NCI-H1436 (cell line): ENCODE measurements around the gene FIGLA.

Experiments used
- DNase-seq: peaks from one replicate; lab custom pipeline; 2025; lab: John Stamatoyannopoulos, UW

The FIGLA gene

DNA sequence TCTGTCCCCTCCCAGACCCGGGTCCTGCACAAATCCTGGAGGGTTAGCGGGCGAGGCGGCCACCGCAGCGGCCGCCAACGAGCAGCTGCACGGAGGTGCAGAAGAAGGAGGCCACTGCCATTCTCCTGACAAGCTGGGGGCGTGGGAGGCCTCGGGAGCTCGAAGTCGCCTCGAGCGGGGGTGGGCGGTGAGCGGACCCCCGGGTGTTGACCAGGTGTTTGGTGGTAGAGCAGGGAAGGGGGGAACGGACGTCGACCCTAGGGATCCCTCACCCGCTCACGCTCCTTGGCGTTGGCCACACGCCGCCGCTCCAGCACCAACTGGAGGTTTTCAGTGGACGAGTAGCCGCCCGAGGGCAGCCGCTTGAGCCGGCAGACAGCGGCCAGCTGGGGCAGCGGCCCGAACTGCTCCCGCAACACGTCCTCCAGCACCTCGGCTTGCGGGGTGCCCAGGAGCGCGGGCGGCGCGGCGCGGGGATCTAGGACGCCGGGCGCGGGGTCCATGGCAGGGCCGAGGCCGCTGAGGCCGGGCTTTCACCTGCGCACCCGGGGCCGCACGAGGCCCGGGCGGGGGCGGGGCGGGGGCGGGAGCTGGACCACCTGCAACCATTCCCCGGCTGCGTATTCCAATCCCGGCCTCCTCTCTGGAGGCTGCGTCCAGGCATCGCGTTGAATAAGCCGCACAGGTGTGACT is at the start of gene FIGLA:
Gene FIGLA (minus strand): TSS at position 508 of the 693 bp plus-strand sequence. CDS start 5 bp downstream, at position 503.
- DNase-seq = no peak

GRCh38 chr2:70837980-70838925 is 47.8 kb upstream of the FIGLA start:
- DNase-seq = no peak

GRCh38 chr2:70835643-70836042 is 45.2 kb upstream of the FIGLA start, which contains the start of gene CD207:
CD207 (minus strand) TSS chr2:70835816; CDS start chr2:70835776, 40 bp downstream.
- DNase-seq = no peak

DNA sequence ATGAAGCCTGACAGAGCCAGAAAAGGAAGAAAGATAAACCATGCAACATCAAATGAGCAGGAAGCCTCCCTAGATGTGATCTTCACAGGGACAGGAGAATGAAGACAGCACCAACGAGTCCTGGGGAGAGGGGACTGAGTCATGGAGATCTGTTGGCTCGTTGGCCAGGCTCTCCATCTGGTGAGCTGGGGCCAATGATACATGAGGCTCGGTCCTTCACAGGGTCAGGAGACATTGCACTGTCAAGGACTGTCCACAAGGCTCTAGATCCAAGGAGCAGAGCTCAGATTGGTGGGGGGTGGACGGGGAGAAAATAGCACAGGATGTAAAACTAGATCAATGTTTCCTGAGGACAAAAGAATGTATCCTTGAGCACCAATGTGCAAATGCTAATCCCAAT is 44.4 kb upstream of the FIGLA start:
- no peak for DNase-seq

- no peak for DNase-seq
These were observed 43.7 kb upstream of the FIGLA start for GRCh38 chr2:70834106-70834505.

DNA sequence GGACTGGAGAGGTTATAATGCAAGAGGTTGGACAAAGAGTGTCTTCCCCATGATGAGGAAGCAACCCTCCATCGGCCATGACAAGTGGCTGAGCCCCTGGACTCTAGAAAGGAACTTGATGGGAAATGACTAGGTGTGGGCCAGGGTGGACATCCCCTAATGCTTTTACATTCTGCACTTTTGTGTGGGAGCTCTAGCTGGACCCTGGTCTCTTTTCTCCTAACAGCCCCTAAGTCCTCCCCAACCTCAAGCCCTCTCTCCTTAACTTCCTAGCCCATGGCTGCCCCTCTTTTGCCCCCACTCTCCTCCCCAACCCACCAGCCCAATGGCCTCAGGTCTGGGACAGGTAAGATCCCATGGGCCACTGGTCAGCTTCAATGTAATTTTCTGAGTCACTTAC is 42.8 kb upstream of the FIGLA start:
- DNase-seq = no peak

GRCh38 chr2:70832386-70832785 is 41.9 kb upstream of the FIGLA start:
- no peak for DNase-seq

DNA sequence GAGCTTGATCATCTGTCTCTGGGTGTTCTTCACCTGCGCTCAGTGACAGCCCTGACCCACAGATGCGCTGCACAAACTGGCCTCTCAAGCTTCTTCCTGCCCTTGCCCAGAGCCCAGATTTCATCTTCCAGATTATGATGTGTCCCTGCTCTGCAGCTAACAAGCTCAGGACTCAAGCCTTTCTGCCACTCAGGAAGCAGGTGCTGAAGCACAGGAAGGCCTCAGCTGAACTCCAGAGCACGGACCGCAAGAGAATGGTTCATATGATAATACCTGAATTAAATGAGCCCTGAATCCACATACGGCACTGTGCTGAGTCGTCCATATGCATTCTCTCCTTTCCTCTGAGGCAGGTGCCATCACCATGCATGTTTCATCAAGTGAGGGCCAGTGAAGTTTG is 41.4 kb upstream of the FIGLA start:
- DNase-seq = no peak

GRCh38 chr2:70830366-70830765 is 39.9 kb upstream of the FIGLA start:
- DNase-seq = no peak

- no peak for DNase-seq
These were observed 39.5 kb upstream of the FIGLA start for GRCh38 chr2:70829916-70830315.

DNA sequence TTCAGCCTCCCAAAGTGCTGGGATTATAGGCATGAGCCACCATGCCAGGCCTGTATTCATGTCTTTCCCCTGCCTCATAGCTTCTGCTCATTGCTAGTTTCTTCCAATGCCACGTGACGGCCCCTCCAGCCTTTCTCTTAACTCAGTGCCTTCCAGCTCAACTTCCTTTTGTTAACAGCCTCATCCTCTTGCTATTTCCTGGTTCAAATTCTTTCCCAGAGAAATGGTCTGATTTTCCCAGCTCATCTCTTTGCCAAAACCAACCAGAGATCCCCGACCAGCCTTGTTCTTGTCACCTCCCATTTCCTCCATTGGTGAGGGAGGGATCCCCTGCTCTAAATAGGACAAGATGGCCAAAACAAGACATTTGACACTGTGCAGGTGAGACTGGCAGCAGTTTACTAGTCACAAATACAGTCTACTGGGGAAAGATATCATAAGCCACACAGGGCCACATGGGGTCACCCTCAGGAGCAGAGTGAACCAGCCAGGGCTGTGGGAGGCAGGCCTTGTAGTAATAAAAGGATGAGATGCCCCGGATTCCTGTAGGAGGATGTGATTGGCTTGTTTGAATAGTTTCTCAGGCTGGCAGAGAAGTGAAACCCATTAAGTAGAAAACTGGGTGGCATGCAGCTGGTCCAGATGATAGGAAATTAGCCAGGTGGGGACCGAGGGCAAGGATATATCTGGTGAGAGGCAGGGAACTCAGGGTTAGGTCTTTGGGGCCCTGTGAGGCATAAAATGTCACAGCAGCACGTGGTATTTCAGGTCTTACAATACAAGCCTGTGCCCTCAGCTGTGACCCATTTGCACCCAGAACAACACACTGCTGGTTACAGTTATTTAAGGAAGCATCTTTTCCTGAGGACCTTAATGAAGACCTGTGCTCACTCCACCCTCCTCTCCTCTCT is 38.7 kb upstream of the FIGLA start:
- no peak for DNase-seq

GRCh38 chr2:70828115-70828514 is 37.7 kb upstream of the FIGLA start:
- peak; percentile 66 for DNase-seq

DNA sequence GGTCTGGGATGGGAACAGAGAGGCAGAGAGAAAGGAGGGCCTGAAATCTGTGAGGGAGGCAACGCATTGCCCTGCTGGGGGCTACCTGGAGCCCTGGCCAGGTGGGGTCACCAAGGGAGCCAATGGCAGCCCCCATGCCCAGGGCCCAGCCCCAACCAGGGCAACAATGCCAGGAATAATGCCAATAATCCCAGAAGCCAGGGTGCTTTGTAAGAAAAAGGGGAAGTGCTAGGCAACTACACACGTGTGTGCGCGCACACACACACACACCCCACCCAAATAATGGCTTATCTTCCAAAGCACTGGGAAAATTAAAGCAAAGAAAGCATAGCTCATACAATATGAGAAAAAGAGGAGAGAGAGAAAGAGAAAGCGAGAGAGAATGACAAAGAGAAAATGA is 36.9 kb upstream of the FIGLA start:
- DNase-seq = no peak

DNA sequence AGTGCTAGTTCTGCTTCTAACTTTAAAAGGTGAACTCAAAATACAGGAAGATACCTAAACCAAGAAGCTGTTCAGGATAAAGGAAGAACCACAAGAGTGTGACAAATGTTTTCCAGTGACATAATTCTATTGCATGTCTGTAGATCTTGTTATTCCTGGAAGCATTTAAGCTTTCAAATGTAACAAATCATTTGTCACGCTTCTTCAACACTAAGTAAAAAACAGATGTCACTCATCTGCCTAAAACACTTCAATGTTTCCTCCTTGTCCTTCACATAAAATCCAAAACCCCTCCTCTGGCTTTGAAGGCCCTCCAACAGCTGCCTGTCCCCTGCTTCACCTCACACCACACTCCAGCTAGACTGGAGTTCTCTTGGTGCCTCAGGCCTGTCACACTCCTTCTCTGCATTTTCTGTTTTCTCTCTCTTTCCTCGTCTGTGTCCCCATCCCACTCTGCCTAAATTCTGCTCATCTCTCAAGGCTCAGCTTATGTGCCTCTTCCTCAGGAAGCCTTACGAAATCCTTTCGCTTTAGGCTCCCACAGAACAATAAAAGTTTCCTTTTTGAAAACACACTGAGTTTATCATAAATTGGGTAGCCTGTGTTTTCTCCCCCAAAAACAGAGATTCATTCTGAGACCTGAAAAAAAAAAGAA is 36.4 kb upstream of the FIGLA start:
- DNase-seq = no peak

DNA sequence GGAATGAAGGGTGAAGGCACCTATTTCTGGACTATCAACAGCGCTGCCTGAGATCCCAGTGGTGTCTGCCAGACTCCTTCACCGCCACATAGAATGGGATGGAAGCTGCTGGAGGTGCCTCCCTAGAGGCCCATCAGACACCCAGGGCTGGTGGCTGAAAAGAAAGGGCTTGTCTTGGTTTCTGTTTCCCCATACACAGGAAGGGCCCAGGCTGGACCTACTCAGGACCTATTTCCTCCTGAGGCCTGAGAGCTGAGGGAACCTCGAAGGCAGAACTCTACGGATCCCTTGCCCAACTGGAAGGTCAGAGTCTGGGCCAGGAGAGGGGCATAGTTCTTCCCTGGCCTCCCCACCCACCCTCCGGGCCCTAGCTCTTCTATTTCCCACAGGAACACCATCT is 32.8 kb upstream of the FIGLA start:
- DNase-seq = no peak

- DNase-seq = no peak
These were observed 32.4 kb upstream of the FIGLA start for GRCh38 chr2:70822843-70823242.

DNA sequence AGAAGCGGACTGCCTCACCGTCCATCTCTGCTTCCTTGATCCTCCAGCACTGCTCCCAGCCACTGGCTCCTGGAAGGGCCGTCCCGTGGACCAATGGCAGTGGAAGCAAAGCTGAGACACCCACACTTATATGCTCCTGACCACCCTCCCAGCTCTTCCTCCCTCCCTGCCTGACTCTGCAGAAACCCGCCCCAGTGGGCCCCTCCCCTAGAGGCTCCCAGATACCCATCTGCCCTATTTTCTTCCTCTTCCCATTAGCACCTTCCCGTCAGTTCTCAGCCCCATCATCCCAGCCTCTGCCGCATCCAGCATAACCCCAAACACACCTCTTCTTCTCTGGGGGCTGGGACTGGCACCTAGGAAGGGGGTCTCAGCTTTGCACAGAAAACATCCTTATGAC is 30.1 kb upstream of the FIGLA start, which contains the start of gene CLEC4F:
Gene CLEC4F (minus strand): TSS at position 101 of the 400 bp plus-strand sequence. CDS start 76 bp downstream, at position 25.
- DNase-seq = no peak

DNA sequence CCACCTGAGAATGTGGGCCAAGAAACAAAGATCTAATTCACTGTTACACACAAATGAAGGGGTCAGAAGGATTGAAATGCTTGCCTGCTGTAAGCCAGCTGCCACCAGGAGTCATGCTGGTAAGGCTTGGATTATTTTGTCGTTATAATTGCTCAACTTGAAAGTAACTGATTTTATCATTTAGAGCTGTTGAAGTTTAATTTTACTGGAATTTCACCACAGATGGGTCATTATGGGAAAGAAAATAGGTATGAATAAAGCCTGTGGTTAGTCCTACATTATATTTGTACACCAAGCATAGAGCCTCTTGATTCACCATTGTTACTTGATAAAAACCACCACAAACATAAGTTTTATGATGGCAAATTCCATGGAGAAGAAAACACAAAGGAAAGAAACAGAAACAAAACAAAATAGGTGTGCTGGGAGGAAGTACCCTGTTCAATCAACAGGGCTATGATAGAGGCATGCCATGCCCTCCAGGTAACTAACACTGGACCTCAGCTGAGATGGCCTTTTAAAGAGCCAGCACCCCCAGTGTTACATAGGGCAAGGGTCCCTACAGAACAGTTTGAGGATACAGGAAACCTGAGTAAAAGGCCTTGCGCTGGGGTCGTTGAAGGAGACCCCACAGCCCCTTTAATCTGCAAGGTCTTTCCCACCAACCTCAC is 27.0 kb upstream of the FIGLA start:
- no peak for DNase-seq

DNA sequence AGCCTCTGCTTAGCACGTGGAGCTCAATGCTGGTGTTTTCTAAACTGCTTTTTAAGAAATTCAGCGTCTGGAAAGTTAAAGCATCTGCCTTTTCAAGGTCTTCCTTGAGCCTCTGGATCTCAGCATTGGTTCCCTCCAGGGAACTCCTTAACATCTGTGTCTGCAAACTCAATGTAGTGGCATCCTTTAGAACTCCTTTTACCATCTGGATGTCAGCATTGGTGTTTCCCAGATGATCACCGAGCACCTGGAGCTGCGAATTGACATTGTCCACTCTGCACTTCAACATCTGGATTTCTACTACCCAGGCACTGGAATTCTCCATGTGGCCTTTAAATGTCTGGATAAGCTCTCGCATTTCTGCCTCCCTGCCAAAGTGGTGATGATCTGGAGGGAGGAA is 26.3 kb upstream of the FIGLA start:
- DNase-seq = no peak

- no peak for DNase-seq
These were observed 18.8 kb upstream of the FIGLA start for GRCh38 chr2:70808983-70809958.
